Spleen (tissue), 7 donors: ENCODE data around the gene CGNL1.

Experiments used
- POLR2AphosphoS5 ChIP-seq, 3 donors: sonication (generic); formaldehyde crosslinking; IDR thresholded peaks; one replicate each; pipeline ENCODE4 v1.5.1; 2017; ENCODE audit warnings: antibody characterized with exemption in 3 of 3
- TF ChIP-seq, protein P1 (sequence below), 11 experiments: fragments of 200-600 bp in 7 of 11; fragments of 450-650 bp in 4 of 11; sonication (generic) in 4 of 11; IDR thresholded peaks in 8 of 11; conservative IDR thresholded peaks in 3 of 11; 1 replicate in 7 of 11; 2 replicates in 4 of 11; pipeline versions ENCODE4 v1.4.0 to v1.8.0; 2016 to 2021; ENCODE audit warnings: antibody characterized with exemption in 11 of 11, inconsistent platforms in 4 of 11, mild to moderate bottlenecking in 1 of 11
- donor health status: DM: no; HTN: no; CAD: no; lungs with moderate emphysema.
- donor health status: DM: no; HTN: no; CAD: no.
- donor health status: DM: no; HTN: no; CAD: no.

DNA sequence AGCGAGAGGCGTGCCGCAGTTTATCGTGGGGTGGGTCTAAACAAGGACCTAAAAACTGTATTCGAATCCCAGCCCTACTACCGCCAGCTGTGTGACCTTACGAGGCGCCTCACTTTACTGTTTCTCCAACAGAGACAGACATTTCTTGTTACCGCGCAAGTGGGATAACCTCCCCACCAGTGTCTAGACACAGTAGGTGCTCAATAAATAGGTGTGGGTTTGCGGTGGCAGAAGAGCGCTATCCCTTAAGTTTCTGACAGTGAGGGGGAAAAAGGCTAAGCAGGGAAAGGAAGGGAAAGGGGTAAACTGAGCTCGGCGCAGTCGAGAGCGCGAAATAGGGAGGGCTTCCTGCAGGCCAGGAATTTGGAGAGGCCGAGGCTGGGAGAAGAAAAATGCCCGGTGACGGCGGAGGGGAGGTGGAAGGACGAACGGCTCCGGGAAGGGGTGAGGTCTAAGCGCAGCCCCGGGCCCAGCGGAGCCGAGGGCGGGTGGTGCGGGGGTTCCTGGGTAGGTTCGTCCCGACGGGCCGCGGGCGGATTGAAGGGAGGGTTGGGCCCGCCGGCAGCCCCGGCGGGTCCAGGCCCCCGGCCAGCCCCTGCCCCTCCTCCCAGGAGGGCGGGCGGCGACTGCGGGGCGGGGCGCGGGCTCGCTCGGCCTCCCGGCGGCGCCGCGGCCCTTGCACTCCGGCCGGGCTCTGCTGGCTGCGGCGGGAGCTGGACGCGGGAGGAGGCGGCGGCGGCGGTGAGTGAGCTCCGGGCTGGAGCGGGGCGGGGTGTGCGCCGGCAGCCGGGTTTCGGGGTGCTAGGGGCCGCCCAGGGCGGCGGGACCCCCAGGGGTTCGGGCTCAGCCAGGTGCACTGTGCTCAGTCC is at the start of gene CGNL1:
- TF ChIP-seq, protein P1, sequence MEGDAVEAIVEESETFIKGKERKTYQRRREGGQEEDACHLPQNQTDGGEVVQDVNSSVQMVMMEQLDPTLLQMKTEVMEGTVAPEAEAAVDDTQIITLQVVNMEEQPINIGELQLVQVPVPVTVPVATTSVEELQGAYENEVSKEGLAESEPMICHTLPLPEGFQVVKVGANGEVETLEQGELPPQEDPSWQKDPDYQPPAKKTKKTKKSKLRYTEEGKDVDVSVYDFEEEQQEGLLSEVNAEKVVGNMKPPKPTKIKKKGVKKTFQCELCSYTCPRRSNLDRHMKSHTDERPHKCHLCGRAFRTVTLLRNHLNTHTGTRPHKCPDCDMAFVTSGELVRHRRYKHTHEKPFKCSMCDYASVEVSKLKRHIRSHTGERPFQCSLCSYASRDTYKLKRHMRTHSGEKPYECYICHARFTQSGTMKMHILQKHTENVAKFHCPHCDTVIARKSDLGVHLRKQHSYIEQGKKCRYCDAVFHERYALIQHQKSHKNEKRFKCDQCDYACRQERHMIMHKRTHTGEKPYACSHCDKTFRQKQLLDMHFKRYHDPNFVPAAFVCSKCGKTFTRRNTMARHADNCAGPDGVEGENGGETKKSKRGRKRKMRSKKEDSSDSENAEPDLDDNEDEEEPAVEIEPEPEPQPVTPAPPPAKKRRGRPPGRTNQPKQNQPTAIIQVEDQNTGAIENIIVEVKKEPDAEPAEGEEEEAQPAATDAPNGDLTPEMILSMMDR (IDR thresholded peaks at IDR 0.05 in 8 of 11, conservative IDR thresholded peaks at IDR 0.05 in 3 of 11): no peak
- no peak for TF ChIP-seq POLR2AphosphoS5 (IDR thresholded peaks at IDR 0.05)
